CD14-positive monocyte (primary cell): ENCODE results near the gene CTNNA2. TPM values are rescaled to one million over a fixed set of nuclear protein-coding genes. Genes with fewer than 3 reads are reported as not detected.

Source experiments
- DNase-seq, 3 donors: peaks; one replicate each; pipeline ENCODE4 v3.0.0-alpha.2; 2011 to 2022
- H2AFZ ChIP-seq: 2 replicates; pipeline ENCODE4 v1.6.0; 2012; ENCODE audit warnings: mild to moderate bottlenecking, low read depth, low read length, inconsistent platforms; ENCODE audit not compliant: insufficient read depth, poor library complexity, severe bottlenecking
- H3K27ac ChIP-seq, 2 donors: 1 replicate in 1 of 2; 2 replicates in 1 of 2; pipeline ENCODE4 v1.5.1; 2012 to 2013; ENCODE audit warnings: low read length in 2 of 2, control low read depth in 1 of 2, inconsistent platforms in 1 of 2, low read depth in 1 of 2, mild to moderate bottlenecking in 1 of 2
- H3K27me3 ChIP-seq, 2 donors: one replicate each; pipeline versions ENCODE4 v1.6.0 to v1.6.1; 2011 to 2013; ENCODE audit warnings: low read length in 2 of 2; ENCODE audit not compliant: control insufficient read depth in 2 of 2, insufficient read depth in 2 of 2
- H3K36me3 ChIP-seq, 2 donors: replicated peaks in 1 of 2; 1 replicate in 1 of 2; 2 replicates in 1 of 2; pipeline versions ENCODE4 v1.5.1 to v1.6.1; 2012 to 2013; ENCODE audit warnings: low read length in 2 of 2, control low read depth in 1 of 2, inconsistent platforms in 1 of 2, mild to moderate bottlenecking in 1 of 2; ENCODE audit not compliant: insufficient read depth in 2 of 2, control insufficient read depth in 1 of 2
- H3K4me1 ChIP-seq, 2 donors: 1 replicate in 1 of 2; 2 replicates in 1 of 2; pipeline versions ENCODE4 v1.5.1 to v1.6.1; 2012 to 2013; ENCODE audit warnings: low read length in 2 of 2, control low read depth in 1 of 2, inconsistent platforms in 1 of 2, mild to moderate bottlenecking in 1 of 2, moderate library complexity in 1 of 2; ENCODE audit not compliant: insufficient read depth in 2 of 2, control insufficient read depth in 1 of 2
- H3K4me2 ChIP-seq: replicated peaks from 2 replicates; pipeline ENCODE3; 2012; ENCODE audit warnings: low read length, moderate library complexity, mild to moderate bottlenecking; ENCODE audit not compliant: poor library complexity, severe bottlenecking; ENCODE audit errors: extremely low read depth
- H3K4me3 ChIP-seq, 3 experiments: fragments of 200-600 bp in 1 of 3; sonication (generic) in 1 of 3; replicated peaks in 1 of 3; 1 replicate in 2 of 3; 2 replicates in 1 of 3; pipeline ENCODE4 v1.5.1; 2011 to 2013; ENCODE audit warnings: low read length in 3 of 3, mild to moderate bottlenecking in 3 of 3, control low read depth in 2 of 3, low read depth in 2 of 3, inconsistent platforms in 1 of 3, moderate library complexity in 1 of 3
- H3K79me2 ChIP-seq: 2 replicates; pipeline ENCODE4 v1.6.0; 2012; ENCODE audit warnings: mild to moderate bottlenecking, control low read depth, inconsistent platforms, low read length, moderate library complexity; ENCODE audit not compliant: insufficient read depth
- H3K9ac ChIP-seq: 2 replicates; pipeline ENCODE4 v1.6.0; 2017; ENCODE audit warnings: low read length, mild to moderate bottlenecking; ENCODE audit not compliant: insufficient read depth, poor library complexity, severe bottlenecking
- H3K9me3 ChIP-seq, 2 donors: replicated peaks in 1 of 2; 1 replicate in 1 of 2; 2 replicates in 1 of 2; pipeline versions ENCODE4 v1.5.1 to v1.6.1; 2012 to 2013; ENCODE audit warnings: low read length in 2 of 2, control low read depth in 1 of 2; ENCODE audit not compliant: control insufficient read depth in 1 of 2, insufficient read depth in 1 of 2
- H4K20me1 ChIP-seq: 2 replicates; pipeline ENCODE4 v1.6.0; 2012; ENCODE audit warnings: mild to moderate bottlenecking, low read length, control low read depth, moderate library complexity; ENCODE audit not compliant: insufficient read depth
- H3K27ac Mint-ChIP-seq, 7 donors: one replicate each; pipeline ENCODE4 v1.8.0; 2020; ENCODE audit warnings: mild to moderate bottlenecking in 7 of 7, mixed read lengths in 7 of 7, moderate library complexity in 6 of 7, inconsistent platforms in 2 of 7
- H3K27me3 Mint-ChIP-seq, 3 donors: one replicate each; pipeline ENCODE4 v1.8.0; 2021 to 2022; ENCODE audit warnings: low read depth in 3 of 3, mild to moderate bottlenecking in 3 of 3, mixed read lengths in 3 of 3, moderate library complexity in 3 of 3, inconsistent platforms in 1 of 3
- H3K36me3 Mint-ChIP-seq, 2 donors: one replicate each; pipeline ENCODE4 v1.8.0; 2020; ENCODE audit warnings: mixed read lengths in 2 of 2, inconsistent platforms in 1 of 2, mild to moderate bottlenecking in 1 of 2
- H3K4me1 Mint-ChIP-seq: one replicate; pipeline ENCODE4 v1.8.0; 2020; ENCODE audit warnings: mild to moderate bottlenecking, mixed read lengths
- H3K4me3 Mint-ChIP-seq, 2 donors: one replicate each; pipeline ENCODE4 v1.8.0; 2020; ENCODE audit warnings: mild to moderate bottlenecking in 2 of 2, mixed read lengths in 2 of 2, moderate library complexity in 1 of 2
- H3K9me3 Mint-ChIP-seq, 7 donors: one replicate each; pipeline ENCODE4 v1.8.0; 2020 to 2022; ENCODE audit warnings: mixed read lengths in 7 of 7, mild to moderate bottlenecking in 6 of 7, moderate library complexity in 6 of 7, inconsistent platforms in 2 of 7
- CTCF ChIP-seq: fragments of 200-600 bp; IDR thresholded peaks from one replicate; pipeline ENCODE4 v1.8.0; 2022; ENCODE audit warnings: antibody characterized with exemption, mild to moderate bottlenecking
- WGBS: methylation state at CpG from one replicate; pipeline ENCODE4 v1.1.5; 2013; ENCODE audit warnings: missing lambda C conversion rate; ENCODE audit not compliant: insufficient coverage; 5-methylcytosine and 5-hydroxymethylcytosine counted together
- intact Hi-C, 2 donors: fragments of 100-400 bp; cut with micrococcal nuclease; formaldehyde crosslinking; loops; one replicate each; pipeline versions ENCODE4 v1.15.0 to v1.15.1; 2023
- polyA plus RNA-seq, 3 donors: library from polyadenylated mRNA; depleted of rRNA in 1 of 3; unstranded in 2 of 3; stranded (reverse) in 1 of 3; fragments of 300-500 nt in 2 of 3; fragments of >200 nt in 1 of 3; fragmentation: Illumina TruSeq in 2 of 3; gene quantifications; 1 replicate in 2 of 3; 2 replicates in 1 of 3; pipeline ENCODE4 v1.2.3, GENCODE V29; 2012 to 2021

CTNNA2 gene
- polyA plus RNA-seq, 3 donors: not detected

DNA sequence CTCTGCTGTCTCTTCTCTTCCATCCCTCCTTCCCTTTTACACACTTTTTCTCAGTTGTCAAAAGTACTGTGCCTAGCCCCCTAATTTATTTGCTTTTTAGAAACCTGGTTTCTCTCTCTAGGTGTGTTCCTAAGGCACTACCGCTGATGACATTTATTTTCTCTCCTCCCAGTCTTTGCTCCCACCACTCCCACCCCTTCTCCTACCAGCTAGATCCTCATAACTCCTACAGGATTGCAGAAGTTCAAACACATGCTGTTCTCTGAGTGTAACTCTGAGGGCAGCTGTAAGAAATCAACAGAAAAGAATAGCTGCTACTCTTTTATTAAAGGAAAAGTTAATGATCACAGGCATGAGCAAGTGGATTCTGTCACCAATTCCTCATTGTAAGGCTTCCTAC, 814.0 kb downstream of the CTNNA2 start:
- intact Hi-C loops: no loop called here
- no peak overlapping the region for H3K4me3 Mint-ChIP-seq
- no peak overlapping the region for H2AFZ ChIP-seq
- H3K9me3 Mint-ChIP-seq: peaks cover 0 to 2% (median 0%) of the 10 kb centered on the region in 7 donors
- H3K27ac Mint-ChIP-seq: no peak overlapping the region
- no peak overlapping the region for H3K4me3 ChIP-seq
- peaks cover 21 to 26% of the 10 kb centered on the region in 2 donors for H3K27me3 ChIP-seq
- H3K27me3 Mint-ChIP-seq: peaks cover 4 to 8% (median 5%) of the 10 kb centered on the region in 3 donors
- H3K4me1 ChIP-seq: no peaks in the 10 kb centered on the region
- no peaks in the 10 kb centered on the region for H3K36me3 ChIP-seq
- no peaks in the 10 kb centered on the region for H3K79me2 ChIP-seq
- DNase-seq: no peak
- H3K4me1 Mint-ChIP-seq: no peaks in the 10 kb centered on the region
- no peak overlapping the region for H3K9ac ChIP-seq
- no peak for TF ChIP-seq CTCF
- WGBS: no CpG with 5 or more reads among the region's 1 CpG
- no peaks in the 10 kb centered on the region for H3K9me3 ChIP-seq
- no peaks in the 10 kb centered on the region for H4K20me1 ChIP-seq
- H3K4me2 ChIP-seq: no peak overlapping the region
- H3K36me3 Mint-ChIP-seq: no peaks in the 10 kb centered on the region
- H3K27ac ChIP-seq: no peak overlapping the region

DNA sequence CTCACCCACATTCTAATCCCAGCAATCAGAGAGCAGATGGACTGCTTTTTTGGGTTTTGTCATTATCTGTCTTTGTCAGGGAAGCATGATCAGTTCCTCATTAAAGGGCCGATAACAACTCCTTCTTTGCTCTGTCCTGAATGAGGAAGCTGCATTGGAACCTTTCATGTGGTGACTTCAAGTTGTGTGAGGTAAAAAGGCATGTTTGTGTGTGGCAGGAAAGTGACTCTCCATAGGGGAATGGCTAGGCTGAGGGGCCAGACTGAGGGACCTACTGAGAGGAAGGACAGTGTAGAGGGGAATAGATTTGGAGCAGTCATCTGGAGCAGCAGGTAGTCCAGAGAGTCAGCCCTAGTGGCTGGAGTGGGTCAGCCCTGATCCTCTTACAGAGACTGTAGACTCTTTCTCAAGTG, 815.3 kb downstream of the CTNNA2 start:
- no peak overlapping the region for H3K4me3 Mint-ChIP-seq
- no peaks in the 10 kb centered on the region for H3K36me3 Mint-ChIP-seq
- 0% methylated on average over 1 of the region's 1 CpG for WGBS
- Histone ChIP-seq H3K27me3 (peaks cover 14 to 16% of the 10 kb centered on the region in 2 donors), H3K4me3 (no peak overlapping the region), H3K4me2 (no peak overlapping the region), H3K36me3 (no peaks in the 10 kb centered on the region), H3K27ac (no peak overlapping the region), H3K4me1 (no peaks in the 10 kb centered on the region), H4K20me1 (no peaks in the 10 kb centered on the region), H3K79me2 (no peaks in the 10 kb centered on the region), H2AFZ (no peak overlapping the region), H3K9ac (no peak overlapping the region), H3K9me3 (no peaks in the 10 kb centered on the region)
- H3K4me1 Mint-ChIP-seq: no peaks in the 10 kb centered on the region
- H3K27me3 Mint-ChIP-seq: peaks cover 0 to 4% (median 1%) of the 10 kb centered on the region in 3 donors
- intact Hi-C loops: no loop called here
- no peak overlapping the region for H3K27ac Mint-ChIP-seq
- TF ChIP-seq CTCF: no peak
- no peak for DNase-seq
- H3K9me3 Mint-ChIP-seq: peaks cover 0 to 2% (median 0%) of the 10 kb centered on the region in 7 donors
